Stomach (tissue), 8 donors: ENCODE results near the gene GTF2H2C_2.
"Not testable (repeated sequence)": the region's sequence is repeated elsewhere in the genome, so short reads cannot be mapped to it uniquely, and the experiment has no call there.

Source experiments
- DNase-seq, 2 donors: peaks; one replicate each; pipeline versions ENCODE4 v3.0.0 to v3.0.0-alpha.2; 2013 to 2019
- H3K27ac ChIP-seq, 5 donors: fragments of 200-600 bp in 4 of 5; sonication (generic) in 4 of 5; one replicate each; pipeline ENCODE4 v1.5.1; 2013 to 2019; ENCODE audit warnings: mild to moderate bottlenecking in 1 of 5, moderate library complexity in 1 of 5
- H3K27me3 ChIP-seq, 3 donors: fragments of 200-600 bp; sonication (generic); one replicate each; pipeline ENCODE4 v1.5.1; 2017 to 2019; ENCODE audit warnings: mixed run types in 1 of 3
- H3K36me3 ChIP-seq, 4 donors: fragments of 200-600 bp; sonication (generic); 1 replicate in 3 of 4; 2 replicates in 1 of 4; pipeline ENCODE4 v1.5.1; 2016 to 2019
- H3K4me1 ChIP-seq, 4 donors: fragments of 200-600 bp; sonication (generic); one replicate each; pipeline ENCODE4 v1.5.1; 2016 to 2019
- H3K4me3 ChIP-seq, 4 donors: fragments of 200-600 bp; sonication (generic) in 3 of 4; one replicate each; pipeline ENCODE4 v1.5.1; 2016 to 2019; ENCODE audit warnings: mild to moderate bottlenecking in 1 of 4
- H3K9me3 ChIP-seq, 4 donors: fragments of 200-600 bp; sonication (generic); one replicate each; pipeline ENCODE4 v1.5.1; 2016 to 2019
- WGBS, 5 donors: extraction: QIAGEN DNeasy Blood & Tissue Kit in 3 of 5; methylation state at CpG; one replicate each; pipeline versions ENCODE4 v1.1.5 to v1.1.7; 2013 to 2018; 5-methylcytosine and 5-hydroxymethylcytosine counted together
- intact Hi-C: fragments of 100-400 bp; cut with DNase I; formaldehyde crosslinking; loops from one replicate; pipeline ENCODE4 v1.15.1; 2023; ENCODE audit warnings: low total_unique reads
- donor health status: healthy with polysubstance abuse.
- donor health status: Bipolar disorder and iron deficiency.
- donor health status: healthy.

The GTF2H2C_2 gene

DNA sequence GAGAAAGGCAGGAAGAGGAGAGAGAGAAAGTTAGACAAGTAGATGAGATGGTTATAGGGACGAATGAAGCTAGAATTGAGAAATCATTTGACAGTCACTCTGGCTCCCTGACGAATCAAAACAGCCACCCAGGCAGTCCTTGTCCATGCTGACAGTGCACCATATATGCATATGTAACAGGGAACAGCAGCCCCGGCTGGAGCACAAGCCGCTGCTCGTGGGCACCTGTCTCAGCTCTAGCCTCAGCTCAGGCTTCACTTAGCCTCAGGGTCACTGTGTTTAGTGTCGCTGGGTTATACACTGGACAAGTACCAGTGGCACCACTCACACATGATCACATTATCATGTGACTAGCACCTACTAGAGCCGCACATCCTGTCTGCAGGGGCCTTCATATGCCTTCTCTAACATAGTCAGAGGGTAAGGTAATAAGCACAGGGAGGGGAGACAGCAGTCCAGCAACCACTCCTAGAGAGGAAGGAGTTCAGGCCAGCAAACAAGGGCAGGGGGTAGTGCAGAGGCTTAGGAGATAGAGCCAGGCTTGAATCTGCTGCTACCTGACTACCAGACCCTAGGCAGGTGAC lies 54.9 kb downstream of the GTF2H2C_2 start:
- H3K27ac ChIP-seq, H3K4me1 ChIP-seq, H3K36me3 ChIP-seq, H3K9me3 ChIP-seq, DNase-seq, H3K4me3 ChIP-seq, H3K27me3 ChIP-seq, intact Hi-C loops: not testable (repeated sequence)
- no CpG with 5 or more reads among the region's 7 CpGs for WGBS, 5 donors
